Panc1 (cell line): ENCODE data around the gene IFITM2.
A peak's percentile ranks its signal among the peaks of the same experiment; 100 is the strongest.

Experiments used
- POLR2AphosphoS5 ChIP-seq: IDR thresholded peaks from 2 replicates; pipeline ENCODE4 v1.6.1; 2012; ENCODE audit warnings: mild to moderate bottlenecking, low read depth, low read length, moderate library complexity
- SIN3A ChIP-seq: IDR thresholded peaks from 2 replicates; pipeline ENCODE4 v1.6.1; 2012; ENCODE audit warnings: low read depth, mild to moderate bottlenecking, low read length, moderate library complexity, borderline replicate concordance; ENCODE audit not compliant: insufficient read depth
- TF ChIP-seq, protein P1 (sequence below): fragments of 450-650 bp; IDR thresholded peaks from 2 replicates; pipeline ENCODE4 v1.5.1; 2017; ENCODE audit warnings: mild to moderate bottlenecking
- TF ChIP-seq, protein P2 (sequence below), 2 experiments: IDR thresholded peaks; 2 replicates each; pipeline ENCODE4 v1.6.1; 2011 to 2012; ENCODE audit warnings: low read depth in 2 of 2, control low read depth in 1 of 2, low read length in 1 of 2, mild to moderate bottlenecking in 1 of 2, moderate library complexity in 1 of 2; ENCODE audit not compliant: insufficient read depth in 1 of 2

DNA sequence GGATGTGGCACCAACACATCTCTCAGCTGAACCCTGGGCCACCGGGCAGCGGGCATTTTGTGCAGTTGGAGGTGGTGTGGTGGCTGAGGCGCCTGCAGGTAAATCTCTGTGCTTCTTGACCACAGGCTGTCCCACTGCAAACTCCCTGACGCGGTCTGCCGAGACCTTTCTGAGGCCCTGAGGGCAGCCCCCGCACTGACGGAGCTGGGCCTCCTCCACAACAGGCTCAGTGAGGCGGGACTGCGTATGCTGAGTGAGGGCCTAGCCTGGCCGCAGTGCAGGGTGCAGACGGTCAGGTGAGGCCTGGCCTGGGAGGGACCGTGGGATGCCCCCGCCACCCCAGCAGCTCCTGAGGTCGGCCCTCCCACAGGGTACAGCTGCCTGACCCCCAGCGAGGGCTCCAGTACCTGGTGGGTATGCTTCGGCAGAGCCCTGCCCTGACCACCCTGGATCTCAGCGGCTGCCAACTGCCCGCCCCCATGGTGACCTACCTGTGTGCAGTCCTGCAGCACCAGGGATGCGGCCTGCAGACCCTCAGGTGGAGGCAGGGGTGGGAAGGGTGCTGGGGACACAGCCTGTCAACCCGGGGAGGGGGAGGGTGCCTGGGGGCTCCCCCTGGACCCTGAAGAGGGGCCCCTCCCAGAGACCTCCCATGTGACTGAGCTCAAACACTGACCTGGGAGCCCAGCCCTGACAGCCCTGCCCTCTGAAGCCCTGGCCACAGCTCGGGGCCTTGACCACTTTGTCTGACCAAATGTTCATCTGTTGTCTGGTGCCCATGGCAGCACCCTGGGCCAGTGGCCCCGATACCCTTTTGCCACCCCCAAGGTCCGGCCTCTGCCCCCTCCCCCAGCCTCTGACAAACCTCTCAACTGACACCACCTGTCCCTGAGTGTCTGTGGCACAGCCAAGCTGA is 23.3 kb upstream of the IFITM2 start:
- no peak for TF ChIP-seq POLR2AphosphoS5
- TF ChIP-seq, protein P1, sequence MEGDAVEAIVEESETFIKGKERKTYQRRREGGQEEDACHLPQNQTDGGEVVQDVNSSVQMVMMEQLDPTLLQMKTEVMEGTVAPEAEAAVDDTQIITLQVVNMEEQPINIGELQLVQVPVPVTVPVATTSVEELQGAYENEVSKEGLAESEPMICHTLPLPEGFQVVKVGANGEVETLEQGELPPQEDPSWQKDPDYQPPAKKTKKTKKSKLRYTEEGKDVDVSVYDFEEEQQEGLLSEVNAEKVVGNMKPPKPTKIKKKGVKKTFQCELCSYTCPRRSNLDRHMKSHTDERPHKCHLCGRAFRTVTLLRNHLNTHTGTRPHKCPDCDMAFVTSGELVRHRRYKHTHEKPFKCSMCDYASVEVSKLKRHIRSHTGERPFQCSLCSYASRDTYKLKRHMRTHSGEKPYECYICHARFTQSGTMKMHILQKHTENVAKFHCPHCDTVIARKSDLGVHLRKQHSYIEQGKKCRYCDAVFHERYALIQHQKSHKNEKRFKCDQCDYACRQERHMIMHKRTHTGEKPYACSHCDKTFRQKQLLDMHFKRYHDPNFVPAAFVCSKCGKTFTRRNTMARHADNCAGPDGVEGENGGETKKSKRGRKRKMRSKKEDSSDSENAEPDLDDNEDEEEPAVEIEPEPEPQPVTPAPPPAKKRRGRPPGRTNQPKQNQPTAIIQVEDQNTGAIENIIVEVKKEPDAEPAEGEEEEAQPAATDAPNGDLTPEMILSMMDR, result no peak
- no peak for TF ChIP-seq SIN3A
- TF ChIP-seq, protein P2, sequence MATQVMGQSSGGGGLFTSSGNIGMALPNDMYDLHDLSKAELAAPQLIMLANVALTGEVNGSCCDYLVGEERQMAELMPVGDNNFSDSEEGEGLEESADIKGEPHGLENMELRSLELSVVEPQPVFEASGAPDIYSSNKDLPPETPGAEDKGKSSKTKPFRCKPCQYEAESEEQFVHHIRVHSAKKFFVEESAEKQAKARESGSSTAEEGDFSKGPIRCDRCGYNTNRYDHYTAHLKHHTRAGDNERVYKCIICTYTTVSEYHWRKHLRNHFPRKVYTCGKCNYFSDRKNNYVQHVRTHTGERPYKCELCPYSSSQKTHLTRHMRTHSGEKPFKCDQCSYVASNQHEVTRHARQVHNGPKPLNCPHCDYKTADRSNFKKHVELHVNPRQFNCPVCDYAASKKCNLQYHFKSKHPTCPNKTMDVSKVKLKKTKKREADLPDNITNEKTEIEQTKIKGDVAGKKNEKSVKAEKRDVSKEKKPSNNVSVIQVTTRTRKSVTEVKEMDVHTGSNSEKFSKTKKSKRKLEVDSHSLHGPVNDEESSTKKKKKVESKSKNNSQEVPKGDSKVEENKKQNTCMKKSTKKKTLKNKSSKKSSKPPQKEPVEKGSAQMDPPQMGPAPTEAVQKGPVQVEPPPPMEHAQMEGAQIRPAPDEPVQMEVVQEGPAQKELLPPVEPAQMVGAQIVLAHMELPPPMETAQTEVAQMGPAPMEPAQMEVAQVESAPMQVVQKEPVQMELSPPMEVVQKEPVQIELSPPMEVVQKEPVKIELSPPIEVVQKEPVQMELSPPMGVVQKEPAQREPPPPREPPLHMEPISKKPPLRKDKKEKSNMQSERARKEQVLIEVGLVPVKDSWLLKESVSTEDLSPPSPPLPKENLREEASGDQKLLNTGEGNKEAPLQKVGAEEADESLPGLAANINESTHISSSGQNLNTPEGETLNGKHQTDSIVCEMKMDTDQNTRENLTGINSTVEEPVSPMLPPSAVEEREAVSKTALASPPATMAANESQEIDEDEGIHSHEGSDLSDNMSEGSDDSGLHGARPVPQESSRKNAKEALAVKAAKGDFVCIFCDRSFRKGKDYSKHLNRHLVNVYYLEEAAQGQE (IDR thresholded peaks at IDR 0.05; ENCODE audit: insufficient read depth in 1 of 2, low read depth in 2 of 2, low read length in 1 of 2), result 0 out of 4 replicates have a peak, but pooled peaks of 1 of the 2 experiments have one; percentile 14
